HepG2 (cell line): Measurements from ENCODE around the gene FAM131C. TPM values are rescaled to one million over a fixed set of nuclear protein-coding genes. Genes with fewer than 3 reads are reported as not detected.

Experiments
- ATAC-seq: fragments of 200-7000 bp; cut with Tn5 transposase; 3 replicates; pipeline ENCODE4 v1.9.1; 2020; ENCODE audit warnings: mild to moderate bottlenecking, moderate library complexity
- BruUV-seq: library from RNA; stranded (reverse); fragments of 400-500 nt; replicated peaks from 2 replicates; lab custom pipeline; 2021; lab: Mats Ljungman, UMichigan
- CTCF ChIA-PET: fragments of 300-600 bp; formaldehyde crosslinking; extraction: SDS; loops from one replicate; lab custom pipeline; 2021; ENCODE audit warnings: low total read pairs, inconsistent platforms, low intra/inter-chr PET ratio; lab: Yijun Ruan, JAX
- POLR2A ChIA-PET: fragments of 350-600 bp; sonication (Branson Sonifier 250); formaldehyde crosslinking; loops from one replicate; lab custom pipeline; 2020; ENCODE audit warnings: antibody characterized with exemption, inconsistent platforms; lab: Yijun Ruan, JAX
- DNase-seq: peaks from one replicate; pipeline ENCODE4 v3.0.0-alpha.2; 2015; ENCODE audit warnings: low spot score
- FAIRE-seq: peaks from 3 replicates; lab custom pipeline; 2011; peaks lifted over from hg19 to GRCh38; lab: Jason Lieb, UNC
- H2AFZ ChIP-seq: one replicate; pipeline ENCODE4 v1.6.1; 2011; ENCODE audit warnings: low read length, inconsistent platforms
- H3K27ac ChIP-seq: fragments of 300-600 bp; 3 replicates; pipeline ENCODE4 v1.8.0; 2011; ENCODE audit warnings: mixed run types, mild to moderate bottlenecking, mixed read lengths, low read length, inconsistent platforms; ENCODE audit not compliant: insufficient read depth; ENCODE audit errors: extremely low read length
- H3K27me3 ChIP-seq, 2 experiments: fragments of 200-600 bp in 1 of 2; 2 replicates in 1 of 2; 3 replicates in 1 of 2; pipeline versions ENCODE4 v1.6.0 to v1.8.0; 2011; ENCODE audit warnings: low read length in 2 of 2, mild to moderate bottlenecking in 2 of 2, moderate library complexity in 2 of 2, inconsistent platforms in 1 of 2; ENCODE audit not compliant: insufficient read depth in 2 of 2, control insufficient read depth in 1 of 2
- H3K36me3 ChIP-seq, 2 experiments: fragments of 200-600 bp in 1 of 2; replicated peaks in 1 of 2; 2 replicates in 1 of 2; 3 replicates in 1 of 2; pipeline versions ENCODE4 v1.5.1 to v1.8.0; 2011; ENCODE audit warnings: low read length in 2 of 2, inconsistent platforms in 1 of 2; ENCODE audit not compliant: insufficient read depth in 2 of 2, control insufficient read depth in 1 of 2
- H3K4me1 ChIP-seq: 2 replicates; pipeline ENCODE4 v1.5.1; 2012; ENCODE audit warnings: low read length, inconsistent platforms; ENCODE audit not compliant: insufficient read depth
- H3K4me2 ChIP-seq: 2 replicates; pipeline ENCODE4 v1.6.0; 2011; ENCODE audit warnings: low read depth, low read length, inconsistent platforms
- H3K4me3 ChIP-seq, 3 experiments: fragments of 200-600 bp in 1 of 3; sonication (generic), shearing (Covaris generic) in 1 of 3; replicated peaks in 1 of 3; 2 replicates each; pipeline ENCODE4 v1.5.1; 2011 to 2016; ENCODE audit warnings: low read length in 3 of 3, inconsistent platforms in 2 of 3, low read depth in 2 of 3, mild to moderate bottlenecking in 2 of 3, control low read depth in 1 of 3, mixed read lengths in 1 of 3; ENCODE audit not compliant: insufficient read depth in 1 of 3
- H3K79me2 ChIP-seq: one replicate; pipeline ENCODE4 v1.6.1; 2011; ENCODE audit warnings: low read length, inconsistent platforms; ENCODE audit not compliant: insufficient read depth
- H3K9ac ChIP-seq: 2 replicates; pipeline ENCODE4 v1.6.0; 2011; ENCODE audit warnings: mild to moderate bottlenecking, low read depth, low read length, inconsistent platforms; ENCODE audit not compliant: insufficient read depth
- H3K9me3 ChIP-seq: 2 replicates; pipeline ENCODE4 v1.5.1; 2012; ENCODE audit warnings: mild to moderate bottlenecking, low read length
- H4K20me1 ChIP-seq: 2 replicates; pipeline ENCODE4 v1.6.0; 2011; ENCODE audit warnings: inconsistent platforms, mild to moderate bottlenecking, low read length, moderate library complexity; ENCODE audit not compliant: insufficient read depth
- MEIS2 ChIP-seq: sonication (generic); formaldehyde crosslinking; IDR thresholded peaks from 2 replicates; pipeline ENCODE4 v1.9.0; 2021; ENCODE audit warnings: mild to moderate bottlenecking, missing genetic modification reagents
- WGBS: methylation state at CpG from one replicate; pipeline ENCODE4 v1.1.6; 2017; ENCODE audit warnings: low lambda C conversion rate; 5-methylcytosine and 5-hydroxymethylcytosine counted together
- in situ Hi-C: cut with HindIII; loops from 2 replicates; pipeline ENCODE4 v1.10.0; 2017; ENCODE audit warnings: low pct_unique_long_range_greater_than_20kb; ENCODE audit not compliant: extremely low pct_ligation_motif_present
- intact Hi-C: fragments of 100-400 bp; cut with micrococcal nuclease; formaldehyde crosslinking; loops from one replicate; pipeline ENCODE4 v1.10.0; 2022; ENCODE audit not compliant: unreplicated experiment
- polyA plus RNA-seq, 8 experiments: library from polyadenylated mRNA; depleted of rRNA in 3 of 8; stranded (reverse) in 7 of 8; unstranded in 1 of 8; fragments of >200 nt; fragmentation: Illumina TruSeq in 4 of 8; extraction: Trizol in 4 of 8; gene quantifications; 2 replicates each; pipeline versions ENCODE4 v1.2.1 to v1.2.3, GENCODE V29; 2011 to 2016; ENCODE audit warnings: low read depth in 4 of 8, missing spikeins in 1 of 8, mixed read lengths in 1 of 8; ENCODE audit not compliant: insufficient read depth in 1 of 8
- total RNA-seq, 5 experiments: library from RNA; depleted of rRNA; stranded (reverse); fragments of >200 nt; fragmentation: Illumina TruSeq; extraction: Trizol; gene quantifications; 2 replicates each; pipeline ENCODE4 v1.2.3, GENCODE V29; 2016; ENCODE audit warnings: low read depth in 1 of 5
- TF ChIP-seq, protein P1 (sequence below): sonication (generic); formaldehyde crosslinking; IDR thresholded peaks from 2 replicates; pipeline ENCODE4 v1.4.0; 2020; ENCODE audit warnings: missing genetic modification reagents
- TF ChIP-seq, protein P2 (sequence below): sonication (generic); formaldehyde crosslinking; IDR thresholded peaks from 2 replicates; pipeline ENCODE4 v1.8.0; 2022; ENCODE audit warnings: mild to moderate bottlenecking, missing genetic modification reagents
- TF ChIP-seq, protein P3 (sequence below): sonication (generic); formaldehyde crosslinking; IDR thresholded peaks from 2 replicates; pipeline ENCODE4 v1.4.0; 2020; ENCODE audit warnings: mild to moderate bottlenecking, low read depth, missing genetic modification reagents
- TF ChIP-seq, protein P4 (sequence below): sonication (generic); formaldehyde crosslinking; IDR thresholded peaks from 2 replicates; pipeline ENCODE4 v1.5.1; 2020; ENCODE audit warnings: missing genetic modification reagents, mild to moderate bottlenecking, borderline replicate concordance
- TF ChIP-seq, protein P5 (sequence below): sonication (generic); formaldehyde crosslinking; conservative IDR thresholded peaks from 2 replicates; pipeline ENCODE4 v1.4.0; 2020; ENCODE audit warnings: missing genetic modification reagents

FAM131C gene
- total and polyA plus RNA-seq, 2 of the 13 experiments (the other 11 are each of a cell fraction or from before 2014, with no cell fraction given), result 0.07 TPM; not detected in 1

DNA sequence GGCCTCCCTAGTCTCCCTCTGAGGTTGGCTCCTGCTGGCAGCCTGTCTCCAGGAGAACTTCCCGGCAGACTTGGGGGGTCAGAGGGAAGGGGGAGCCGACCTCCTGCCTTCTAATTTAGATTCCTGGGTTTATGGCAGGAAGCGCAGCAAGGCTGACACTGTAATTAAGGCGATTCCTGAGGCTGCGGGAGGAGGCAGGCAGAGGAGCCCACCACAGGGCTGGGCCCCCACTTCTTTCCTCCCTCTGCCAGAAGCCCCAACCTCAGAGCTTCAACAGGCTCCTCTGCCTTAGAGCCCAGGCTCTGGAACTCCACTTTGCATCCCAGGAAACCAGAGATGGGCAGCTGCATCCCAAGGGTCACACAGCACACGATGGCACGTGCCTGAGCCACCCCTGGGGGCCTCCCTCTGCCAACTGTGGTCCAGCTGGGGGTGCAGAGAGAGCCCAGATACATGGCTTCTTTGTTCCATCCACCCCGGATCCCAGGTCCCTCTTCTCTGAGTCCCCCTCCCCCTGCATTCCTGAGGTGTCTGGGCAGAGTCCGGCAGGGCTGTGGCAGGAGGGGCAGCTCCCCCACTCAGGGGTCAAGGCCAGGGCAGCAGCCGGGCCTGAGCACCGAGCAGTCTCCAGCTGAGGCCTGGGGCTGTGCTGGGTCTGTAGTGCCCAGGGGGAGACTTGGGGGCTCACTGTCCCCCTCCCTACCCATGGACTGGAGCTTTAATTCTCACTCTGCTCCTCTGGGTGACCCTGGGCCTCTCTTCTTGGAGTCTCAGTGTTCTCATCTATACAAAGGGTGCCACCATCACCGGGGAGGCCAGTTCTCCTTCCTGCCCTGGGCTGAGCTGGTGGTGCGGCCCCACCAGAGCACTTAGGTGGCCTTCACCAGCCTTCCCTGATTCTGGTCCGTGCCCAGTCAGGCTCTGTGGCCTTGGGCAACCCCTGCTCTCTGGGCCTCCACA lies 39.4 kb upstream of the FAM131C start:
- peak overlapping the region; percentile 74 for H3K4me2 ChIP-seq
- in situ Hi-C loops, result no loop called here
- FAIRE-seq (peak; percentile 67), DNase-seq (peak; percentile 90), ATAC-seq (peak; percentile 53)
- peak overlapping the region in 1 of 3 experiments; percentile 36; a peak in 1 of 6 replicates for H3K4me3 ChIP-seq
- BruUV-seq, result no TSS peak
- no peaks in the 10 kb centered on the region for H3K36me3 ChIP-seq
- 3% methylated on average over 4 of the region's 14 CpGs for WGBS
- H3K27me3 ChIP-seq, result peaks cover 5 to 16% of the 10 kb centered on the region in 2 experiments; a peak in 4 of 5 replicates
- no peak overlapping the region for H2AFZ ChIP-seq
- peaks cover 79% of the 10 kb centered on the region for H3K4me1 ChIP-seq
- H3K27ac ChIP-seq, result no peak overlapping the region
- ChIA-PET POLR2A (interaction anchor here (0.9 to 2.2 kb wide), 5 partner anchors 9 to 69 kb away, joined by 3 to 13 read pairs (median 5); partner anchors contain the start of gene EPHA2), CTCF (no interaction called here)
- H3K9me3 ChIP-seq, result peaks cover 7% of the 10 kb centered on the region
- intact Hi-C loops, result loop anchor here (2.0 kb wide), 2 partner anchors 16 to 30 kb away; no protein-coding TSS in a partner anchor
- no peaks in the 10 kb centered on the region for H3K79me2 ChIP-seq
- H4K20me1 ChIP-seq, result no peaks in the 10 kb centered on the region
- no peak overlapping the region for H3K9ac ChIP-seq
- TF ChIP-seq, protein P1, sequence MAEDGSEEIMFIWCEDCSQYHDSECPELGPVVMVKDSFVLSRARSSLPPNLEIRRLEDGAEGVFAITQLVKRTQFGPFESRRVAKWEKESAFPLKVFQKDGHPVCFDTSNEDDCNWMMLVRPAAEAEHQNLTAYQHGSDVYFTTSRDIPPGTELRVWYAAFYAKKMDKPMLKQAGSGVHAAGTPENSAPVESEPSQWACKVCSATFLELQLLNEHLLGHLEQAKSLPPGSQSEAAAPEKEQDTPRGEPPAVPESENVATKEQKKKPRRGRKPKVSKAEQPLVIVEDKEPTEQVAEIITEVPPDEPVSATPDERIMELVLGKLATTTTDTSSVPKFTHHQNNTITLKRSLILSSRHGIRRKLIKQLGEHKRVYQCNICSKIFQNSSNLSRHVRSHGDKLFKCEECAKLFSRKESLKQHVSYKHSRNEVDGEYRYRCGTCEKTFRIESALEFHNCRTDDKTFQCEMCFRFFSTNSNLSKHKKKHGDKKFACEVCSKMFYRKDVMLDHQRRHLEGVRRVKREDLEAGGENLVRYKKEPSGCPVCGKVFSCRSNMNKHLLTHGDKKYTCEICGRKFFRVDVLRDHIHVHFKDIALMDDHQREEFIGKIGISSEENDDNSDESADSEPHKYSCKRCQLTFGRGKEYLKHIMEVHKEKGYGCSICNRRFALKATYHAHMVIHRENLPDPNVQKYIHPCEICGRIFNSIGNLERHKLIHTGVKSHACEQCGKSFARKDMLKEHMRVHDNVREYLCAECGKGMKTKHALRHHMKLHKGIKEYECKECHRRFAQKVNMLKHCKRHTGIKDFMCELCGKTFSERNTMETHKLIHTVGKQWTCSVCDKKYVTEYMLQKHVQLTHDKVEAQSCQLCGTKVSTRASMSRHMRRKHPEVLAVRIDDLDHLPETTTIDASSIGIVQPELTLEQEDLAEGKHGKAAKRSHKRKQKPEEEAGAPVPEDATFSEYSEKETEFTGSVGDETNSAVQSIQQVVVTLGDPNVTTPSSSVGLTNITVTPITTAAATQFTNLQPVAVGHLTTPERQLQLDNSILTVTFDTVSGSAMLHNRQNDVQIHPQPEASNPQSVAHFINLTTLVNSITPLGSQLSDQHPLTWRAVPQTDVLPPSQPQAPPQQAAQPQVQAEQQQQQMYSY (CRISPR knock-in tag), result no peak
- TF ChIP-seq, protein P2, sequence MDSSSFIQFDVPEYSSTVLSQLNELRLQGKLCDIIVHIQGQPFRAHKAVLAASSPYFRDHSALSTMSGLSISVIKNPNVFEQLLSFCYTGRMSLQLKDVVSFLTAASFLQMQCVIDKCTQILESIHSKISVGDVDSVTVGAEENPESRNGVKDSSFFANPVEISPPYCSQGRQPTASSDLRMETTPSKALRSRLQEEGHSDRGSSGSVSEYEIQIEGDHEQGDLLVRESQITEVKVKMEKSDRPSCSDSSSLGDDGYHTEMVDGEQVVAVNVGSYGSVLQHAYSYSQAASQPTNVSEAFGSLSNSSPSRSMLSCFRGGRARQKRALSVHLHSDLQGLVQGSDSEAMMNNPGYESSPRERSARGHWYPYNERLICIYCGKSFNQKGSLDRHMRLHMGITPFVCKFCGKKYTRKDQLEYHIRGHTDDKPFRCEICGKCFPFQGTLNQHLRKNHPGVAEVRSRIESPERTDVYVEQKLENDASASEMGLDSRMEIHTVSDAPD (CRISPR knock-in tag), result peak; percentile 4; the same call in 1 of the 2 replicates
- TF ChIP-seq, protein P3, sequence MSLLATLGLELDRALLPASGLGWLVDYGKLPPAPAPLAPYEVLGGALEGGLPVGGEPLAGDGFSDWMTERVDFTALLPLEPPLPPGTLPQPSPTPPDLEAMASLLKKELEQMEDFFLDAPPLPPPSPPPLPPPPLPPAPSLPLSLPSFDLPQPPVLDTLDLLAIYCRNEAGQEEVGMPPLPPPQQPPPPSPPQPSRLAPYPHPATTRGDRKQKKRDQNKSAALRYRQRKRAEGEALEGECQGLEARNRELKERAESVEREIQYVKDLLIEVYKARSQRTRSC, result no peak
- TF ChIP-seq MEIS2 (CRISPR knock-in tag), result no peak; the same call in 1 of the 2 replicates
- TF ChIP-seq, protein P4, sequence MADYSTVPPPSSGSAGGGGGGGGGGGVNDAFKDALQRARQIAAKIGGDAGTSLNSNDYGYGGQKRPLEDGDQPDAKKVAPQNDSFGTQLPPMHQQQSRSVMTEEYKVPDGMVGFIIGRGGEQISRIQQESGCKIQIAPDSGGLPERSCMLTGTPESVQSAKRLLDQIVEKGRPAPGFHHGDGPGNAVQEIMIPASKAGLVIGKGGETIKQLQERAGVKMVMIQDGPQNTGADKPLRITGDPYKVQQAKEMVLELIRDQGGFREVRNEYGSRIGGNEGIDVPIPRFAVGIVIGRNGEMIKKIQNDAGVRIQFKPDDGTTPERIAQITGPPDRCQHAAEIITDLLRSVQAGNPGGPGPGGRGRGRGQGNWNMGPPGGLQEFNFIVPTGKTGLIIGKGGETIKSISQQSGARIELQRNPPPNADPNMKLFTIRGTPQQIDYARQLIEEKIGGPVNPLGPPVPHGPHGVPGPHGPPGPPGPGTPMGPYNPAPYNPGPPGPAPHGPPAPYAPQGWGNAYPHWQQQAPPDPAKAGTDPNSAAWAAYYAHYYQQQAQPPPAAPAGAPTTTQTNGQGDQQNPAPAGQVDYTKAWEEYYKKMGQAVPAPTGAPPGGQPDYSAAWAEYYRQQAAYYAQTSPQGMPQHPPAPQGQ, result 0 out of 2 replicates have a peak, but pooled peaks have one; percentile 47
- TF ChIP-seq, protein P5, sequence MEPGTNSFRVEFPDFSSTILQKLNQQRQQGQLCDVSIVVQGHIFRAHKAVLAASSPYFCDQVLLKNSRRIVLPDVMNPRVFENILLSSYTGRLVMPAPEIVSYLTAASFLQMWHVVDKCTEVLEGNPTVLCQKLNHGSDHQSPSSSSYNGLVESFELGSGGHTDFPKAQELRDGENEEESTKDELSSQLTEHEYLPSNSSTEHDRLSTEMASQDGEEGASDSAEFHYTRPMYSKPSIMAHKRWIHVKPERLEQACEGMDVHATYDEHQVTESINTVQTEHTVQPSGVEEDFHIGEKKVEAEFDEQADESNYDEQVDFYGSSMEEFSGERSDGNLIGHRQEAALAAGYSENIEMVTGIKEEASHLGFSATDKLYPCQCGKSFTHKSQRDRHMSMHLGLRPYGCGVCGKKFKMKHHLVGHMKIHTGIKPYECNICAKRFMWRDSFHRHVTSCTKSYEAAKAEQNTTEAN (CRISPR knock-in tag), result no peak
